DND-41 (cell line): Measurements from ENCODE around the gene UGT2B15.

Experiments
- CTCF ChIP-seq: IDR thresholded peaks from 2 replicates; pipeline ENCODE4 v1.5.1; 2012; ENCODE audit warnings: borderline replicate concordance, low read length, moderate library complexity, mild to moderate bottlenecking; ENCODE audit not compliant: poor library complexity, severe bottlenecking; ENCODE audit errors: extremely low read depth
- EZH2 ChIP-seq: IDR thresholded peaks from 3 replicates; pipeline ENCODE4 v1.6.1; 2012; ENCODE audit warnings: borderline replicate concordance, low read depth, mild to moderate bottlenecking, moderate library complexity, low read length, inconsistent platforms; ENCODE audit not compliant: severe bottlenecking

DNA sequence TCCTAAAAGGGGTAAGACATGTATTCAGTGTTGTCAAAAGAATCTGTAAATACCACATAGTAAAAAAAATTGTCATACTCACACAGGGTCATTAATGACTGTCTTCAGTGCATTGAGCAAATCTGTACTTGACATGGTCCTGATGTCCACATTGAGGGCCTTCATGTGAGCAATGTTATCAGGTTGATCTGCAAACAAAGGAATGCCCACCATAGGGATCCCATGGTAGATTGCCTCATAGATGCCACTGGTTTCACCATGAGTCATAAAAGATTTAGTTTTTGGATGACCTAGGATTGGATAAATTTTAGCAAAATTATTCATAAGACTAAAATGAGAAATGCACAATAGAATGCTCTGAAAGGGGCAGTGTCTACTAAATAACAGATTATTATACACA lies 38.1 kb upstream of the UGT2B15 start:
- TF ChIP-seq CTCF (no peak), EZH2 (no peak)
